ENCODE results near the gene NMRAL1. TPM values are rescaled to one million over a fixed set of nuclear protein-coding genes. Genes with fewer than 3 reads are reported as not detected.

The NMRAL1 gene
- total RNA-seq, 4 donors from 2014 or later: 41.5 to 74.5 (median 58.1) TPM

DNA sequence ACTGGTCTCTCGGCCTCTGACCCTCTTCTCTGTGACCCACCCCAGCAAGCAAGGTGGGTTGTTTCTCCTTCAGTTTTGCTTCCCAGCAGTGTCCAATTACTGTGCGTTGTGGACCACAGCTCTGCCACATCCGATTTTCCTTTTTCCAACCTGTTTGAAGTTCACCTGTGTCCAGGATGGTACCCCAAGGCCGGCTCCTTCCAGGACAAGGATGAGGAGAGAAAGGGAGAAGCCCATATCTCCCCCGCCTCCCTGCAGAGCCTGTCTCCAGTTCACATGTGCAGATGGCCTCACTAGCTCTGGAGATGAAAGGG is 13.5 kb downstream of the NMRAL1 start:
- TF ChIP-seq, protein P1, sequence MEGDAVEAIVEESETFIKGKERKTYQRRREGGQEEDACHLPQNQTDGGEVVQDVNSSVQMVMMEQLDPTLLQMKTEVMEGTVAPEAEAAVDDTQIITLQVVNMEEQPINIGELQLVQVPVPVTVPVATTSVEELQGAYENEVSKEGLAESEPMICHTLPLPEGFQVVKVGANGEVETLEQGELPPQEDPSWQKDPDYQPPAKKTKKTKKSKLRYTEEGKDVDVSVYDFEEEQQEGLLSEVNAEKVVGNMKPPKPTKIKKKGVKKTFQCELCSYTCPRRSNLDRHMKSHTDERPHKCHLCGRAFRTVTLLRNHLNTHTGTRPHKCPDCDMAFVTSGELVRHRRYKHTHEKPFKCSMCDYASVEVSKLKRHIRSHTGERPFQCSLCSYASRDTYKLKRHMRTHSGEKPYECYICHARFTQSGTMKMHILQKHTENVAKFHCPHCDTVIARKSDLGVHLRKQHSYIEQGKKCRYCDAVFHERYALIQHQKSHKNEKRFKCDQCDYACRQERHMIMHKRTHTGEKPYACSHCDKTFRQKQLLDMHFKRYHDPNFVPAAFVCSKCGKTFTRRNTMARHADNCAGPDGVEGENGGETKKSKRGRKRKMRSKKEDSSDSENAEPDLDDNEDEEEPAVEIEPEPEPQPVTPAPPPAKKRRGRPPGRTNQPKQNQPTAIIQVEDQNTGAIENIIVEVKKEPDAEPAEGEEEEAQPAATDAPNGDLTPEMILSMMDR (IDR thresholded peaks at IDR 0.05): no peak
- TF ChIP-seq POLR2A (IDR thresholded peaks at IDR 0.05): no peak
- peaks cover 0 to 38% (median 0%) of the 10 kb centered on the region in 3 donors for H3K36me3 ChIP-seq
- no peaks in the 10 kb centered on the region for H3K27me3 ChIP-seq
- H3K27ac ChIP-seq: no peak overlapping the region
- H3K4me3 ChIP-seq: no peak overlapping the region
- no peak for DNase-seq
- H3K4me1 ChIP-seq: no peaks in the 10 kb centered on the region
- H3K9me3 ChIP-seq: no peaks in the 10 kb centered on the region

DNA sequence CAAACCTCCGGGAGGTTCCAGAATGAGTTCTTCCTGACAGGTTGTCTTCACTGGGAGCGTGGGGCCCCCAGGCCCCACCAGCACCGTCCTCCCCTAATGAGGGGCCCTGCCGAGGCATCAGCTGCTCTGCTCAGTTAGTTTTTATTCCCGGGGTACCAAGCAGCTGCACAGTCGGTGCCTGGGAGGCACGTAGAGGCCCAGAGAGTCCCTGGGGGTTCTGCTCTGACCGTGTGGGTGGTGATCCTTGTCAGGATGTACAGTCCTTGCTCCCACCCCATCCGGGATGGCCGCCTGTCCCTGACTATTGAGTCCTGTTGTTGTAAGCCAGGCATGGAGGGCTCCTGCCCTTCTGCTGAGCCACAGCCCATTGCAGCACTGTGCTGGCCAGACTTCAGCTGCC is 18.5 kb downstream of the NMRAL1 start:
- no peaks in the 10 kb centered on the region for H3K27me3 ChIP-seq
- H3K36me3 ChIP-seq: peaks cover 0 to 65% (median 0%) of the 10 kb centered on the region in 3 donors
- H3K4me1 ChIP-seq: no peaks in the 10 kb centered on the region
- TF ChIP-seq POLR2A (IDR thresholded peaks at IDR 0.05): no peak
- TF ChIP-seq, protein P1 (IDR thresholded peaks at IDR 0.05): no peak
- no peak overlapping the region for H3K27ac ChIP-seq
- H3K9me3 ChIP-seq: no peaks in the 10 kb centered on the region
- no peak overlapping the region for H3K4me3 ChIP-seq
- DNase-seq: no peak

DNA sequence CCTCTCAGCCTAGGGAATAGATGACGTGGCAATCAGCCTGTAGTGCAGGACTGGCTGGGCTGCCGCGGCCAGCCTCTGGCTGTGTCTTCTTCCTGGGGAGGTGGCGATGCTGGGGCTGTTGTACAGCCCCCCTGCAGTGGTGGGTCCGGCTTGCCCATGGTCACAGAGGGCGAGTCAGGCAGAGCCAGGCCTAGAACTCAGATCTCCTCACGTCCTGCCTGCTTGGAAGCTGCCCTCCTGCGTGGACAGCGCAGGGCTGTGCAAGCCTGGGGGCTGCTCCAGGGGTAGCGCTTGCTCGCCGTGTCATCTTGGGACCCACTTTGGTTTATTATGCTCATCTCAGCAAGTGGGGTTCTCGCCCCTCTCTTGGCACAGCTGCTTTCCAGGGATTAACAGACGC is 19.3 kb downstream of the NMRAL1 start:
- Histone ChIP-seq H3K4me1 (no peaks in the 10 kb centered on the region), H3K9me3 (no peaks in the 10 kb centered on the region), H3K36me3 (peaks cover 0 to 73% (median 0%) of the 10 kb centered on the region in 3 donors), H3K4me3 (no peak overlapping the region), H3K27ac (no peak overlapping the region), H3K27me3 (no peaks in the 10 kb centered on the region)
- TF ChIP-seq, protein P1 (IDR thresholded peaks at IDR 0.05): no peak
- TF ChIP-seq POLR2A (IDR thresholded peaks at IDR 0.05): no peak
- no peak for DNase-seq

DNA sequence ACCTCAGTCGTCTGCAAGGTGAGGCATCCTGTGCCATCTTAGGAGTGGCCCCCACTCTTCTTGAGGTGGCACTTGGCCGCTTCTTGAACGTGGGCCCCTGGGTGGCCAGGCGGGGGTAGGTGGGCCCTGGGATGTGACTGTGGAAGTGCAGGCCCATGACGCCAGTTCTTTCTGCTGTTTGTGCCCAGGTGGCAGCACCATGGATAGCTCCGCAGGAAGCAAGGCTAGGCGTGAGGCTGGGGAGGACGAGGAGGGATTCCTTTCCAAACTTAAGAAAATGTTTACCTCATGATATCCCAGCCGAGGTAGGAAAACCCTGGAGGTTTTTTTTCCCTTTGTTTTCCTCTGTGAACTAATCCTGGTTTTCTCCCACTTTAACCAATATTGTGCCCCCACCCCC is 19.8 kb downstream of the NMRAL1 start:
- no peak for TF ChIP-seq POLR2A (IDR thresholded peaks at IDR 0.05)
- TF ChIP-seq, protein P1 (IDR thresholded peaks at IDR 0.05): no peak
- Histone ChIP-seq H3K9me3 (no peaks in the 10 kb centered on the region), H3K36me3 (peaks cover 0 to 78% (median 0%) of the 10 kb centered on the region in 3 donors), H3K4me3 (no peak overlapping the region), H3K4me1 (no peaks in the 10 kb centered on the region), H3K27me3 (no peaks in the 10 kb centered on the region), H3K27ac (no peak overlapping the region)
- no peak for DNase-seq

DNA sequence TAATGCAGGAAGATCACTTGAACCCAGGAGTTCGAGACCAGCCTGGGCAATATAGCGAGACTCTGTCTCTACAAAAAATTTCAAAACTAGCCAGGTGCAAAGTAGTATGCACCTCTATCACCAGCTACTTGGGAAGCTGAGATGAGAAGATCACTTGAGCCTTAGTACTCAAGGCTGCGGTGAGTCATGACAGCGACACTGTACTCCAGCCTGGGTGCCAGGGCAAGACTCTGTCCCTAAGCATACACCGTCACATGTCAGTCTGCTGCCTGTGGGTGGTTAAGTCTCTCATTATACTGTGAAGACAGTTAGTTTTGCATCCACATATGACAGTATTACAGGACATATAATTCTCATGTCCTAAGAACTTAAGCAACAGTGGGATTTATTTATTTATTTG is 21.8 kb downstream of the NMRAL1 start:
- Histone ChIP-seq H3K36me3 (peaks cover 0 to 95% (median 0%) of the 10 kb centered on the region in 3 donors), H3K9me3 (no peaks in the 10 kb centered on the region), H3K27me3 (no peaks in the 10 kb centered on the region), H3K4me1 (no peaks in the 10 kb centered on the region), H3K4me3 (no peak overlapping the region), H3K27ac (no peak overlapping the region)
- TF ChIP-seq POLR2A (IDR thresholded peaks at IDR 0.05): no peak
- TF ChIP-seq, protein P1 (IDR thresholded peaks at IDR 0.05): no peak
- no peak for DNase-seq

DNA sequence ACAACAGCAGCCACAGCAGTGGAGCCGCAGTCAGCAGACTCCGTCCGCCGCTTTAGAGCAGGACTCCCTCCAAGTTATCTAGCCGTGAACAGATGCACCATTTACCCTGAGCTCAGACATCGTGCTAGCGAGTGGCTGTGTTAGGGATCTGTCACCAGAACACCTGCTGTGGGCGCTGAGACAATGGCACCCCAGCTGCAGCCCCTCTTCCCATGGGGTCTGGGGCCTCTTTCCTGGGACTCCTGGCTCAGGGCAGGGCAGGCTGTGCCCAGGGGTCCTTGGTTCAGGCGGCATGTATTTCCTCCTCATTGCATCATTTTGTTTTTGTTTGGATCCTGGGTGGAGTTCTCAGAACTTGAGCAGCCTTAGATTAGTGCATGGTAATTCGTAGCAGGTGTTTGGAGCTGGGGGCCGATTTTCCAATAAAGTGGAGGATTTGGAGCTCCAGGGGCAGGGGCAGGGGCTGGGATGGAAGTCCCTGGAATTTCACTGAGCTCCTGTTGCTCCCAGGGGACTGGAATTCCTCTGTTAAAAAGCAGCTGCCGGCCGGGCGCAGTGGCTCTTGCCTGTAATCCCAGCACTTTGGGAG is 23.4 kb downstream of the NMRAL1 start:
- H3K36me3 ChIP-seq: peaks cover 0 to 96% (median 0%) of the 10 kb centered on the region in 3 donors
- no peak overlapping the region for H3K27ac ChIP-seq
- no peaks in the 10 kb centered on the region for H3K9me3 ChIP-seq
- DNase-seq: no peak
- H3K27me3 ChIP-seq: no peaks in the 10 kb centered on the region
- no peaks in the 10 kb centered on the region for H3K4me1 ChIP-seq
- H3K4me3 ChIP-seq: no peak overlapping the region
- TF ChIP-seq, protein P1 (IDR thresholded peaks at IDR 0.05): no peak
- no peak for TF ChIP-seq POLR2A (IDR thresholded peaks at IDR 0.05)

Measured in Peyer's patch (tissue), 4 donors.